HG03097 (cell line): ENCODE measurements around the gene PHKA2.

Experiments used
- ATAC-seq: cut with Tn5 transposase; IDR thresholded peaks from one replicate; pipeline ENCODE4 v1.9.1; 2021; ENCODE audit not compliant: unreplicated experiment, low FRiP score

PHKA2 gene

GRCh38 chrX:18893536-18893935 is 90.4 kb downstream of the PHKA2 start:
- ATAC-seq: no peak

GRCh38 chrX:18892899-18893298 is 91.0 kb downstream of the PHKA2 start:
- ATAC-seq: no peak

GRCh38 chrX:18891548-18891945 is 92.4 kb downstream of the PHKA2 start:
- ATAC-seq: no peak

GRCh38 chrX:18890724-18891547 is 93.0 kb downstream of the PHKA2 start:
- ATAC-seq: no peak

GRCh38 chrX:18890049-18890381 is 93.9 kb downstream of the PHKA2 start:
- no peak for ATAC-seq

- ATAC-seq: no peak
These were observed 94.4 kb downstream of the PHKA2 start for GRCh38 chrX:18889346-18890048.

- ATAC-seq: no peak
These were observed 95.6 kb downstream of the PHKA2 start for GRCh38 chrX:18888281-18888680.

GRCh38 chrX:18887825-18888212 is 96.1 kb downstream of the PHKA2 start:
- no peak for ATAC-seq

GRCh38 chrX:18887177-18887824 is 96.6 kb downstream of the PHKA2 start:
- no peak for ATAC-seq

GRCh38 chrX:18886344-18887161 is 97.4 kb downstream of the PHKA2 start:
- peak; percentile 61 for ATAC-seq

- ATAC-seq: no peak
These were observed 97.9 kb downstream of the PHKA2 start for GRCh38 chrX:18886005-18886343.

- no peak for ATAC-seq
These were observed 98.4 kb downstream of the PHKA2 start for GRCh38 chrX:18885328-18886004.

- no peak for ATAC-seq
These were observed 99.0 kb downstream of the PHKA2 start for GRCh38 chrX:18884916-18885315.

GRCh38 chrX:18883961-18884765 is 99.8 kb downstream of the PHKA2 start:
- no peak for ATAC-seq

- no peak for ATAC-seq
These were observed 100.5 kb downstream of the PHKA2 start for GRCh38 chrX:18883234-18883960.

GRCh38 chrX:18879144-18879543 is 104.8 kb downstream of the PHKA2 start:
- ATAC-seq: no peak

- ATAC-seq: no peak
These were observed 106.4 kb downstream of the PHKA2 start for GRCh38 chrX:18877469-18877868.

- ATAC-seq: no peak
These were observed 108.5 kb downstream of the PHKA2 start for GRCh38 chrX:18875256-18875878.
